HCT116 (cell line): ENCODE measurements around the gene SMARCAD1. TPM values are rescaled to one million over a fixed set of nuclear protein-coding genes. Genes with fewer than 3 reads are reported as not detected.

Experiments
- ATAC-seq: fragments of 200-7000 bp; cut with Tn5 transposase; 2 replicates; pipeline ENCODE4 v1.9.1; 2020; ENCODE audit warnings: mild to moderate bottlenecking, moderate library complexity
- Bru-seq: library from RNA; stranded (reverse); fragments of 400-500 nt; gene quantifications from one replicate; lab custom pipeline; 2021; lab: Mats Ljungman, UMichigan
- BruChase-seq, 2 experiments: library from RNA; stranded (reverse); fragments of 400-500 nt; gene quantifications; one replicate each; lab custom pipeline; 2021; lab: Mats Ljungman, UMichigan
- BruUV-seq: library from RNA; stranded (reverse); fragments of 400-500 nt; replicated peaks from 2 replicates; lab custom pipeline; 2021; lab: Mats Ljungman, UMichigan
- CTCF ChIA-PET: fragments of 300-600 bp; sonication (Branson Sonifier 250); formaldehyde crosslinking; loops from one replicate; lab custom pipeline; 2021; ENCODE audit warnings: antibody characterized with exemption; lab: Charles Lee
- POLR2A ChIA-PET: fragments of 300-600, 350-600 bp; sonication (Branson Sonifier 250); formaldehyde crosslinking; loops from one replicate; lab custom pipeline; 2021; ENCODE audit warnings: antibody characterized with exemption; lab: Charles Lee
- RAD21 ChIA-PET, 2 experiments: fragments of 300-600 bp; sonication (Branson Sonifier 250); formaldehyde crosslinking; loops; one replicate each; lab custom pipeline; 2023; ENCODE audit warnings: low total read pairs in 2 of 2; ENCODE audit not compliant: uncharacterized antibody in 2 of 2, unreplicated experiment in 2 of 2, low non-redundant PET in 1 of 2; lab: Charles Lee
- DNase-seq: peaks from one replicate; pipeline ENCODE4 v3.0.0-alpha.2; 2010; ENCODE audit warnings: low read depth, low spot score
- H2AFZ ChIP-seq: fragments of 200-600 bp; shearing (Covaris generic), sonication (generic); 2 replicates; pipeline ENCODE4 v1.6.1; 2017; ENCODE audit warnings: low read depth, mixed run types, mixed read lengths, antibody characterized with exemption, low read length; ENCODE audit not compliant: poor library complexity, severe bottlenecking
- H3K27ac ChIP-seq: 2 replicates; pipeline ENCODE4 v1.5.1; 2012; ENCODE audit warnings: low read depth, low read length
- H3K27me3 ChIP-seq: fragments of 200-600 bp; sonication (generic); 2 replicates; pipeline ENCODE4 v1.6.1; 2016; ENCODE audit warnings: mixed run types, low read length, mixed read lengths; ENCODE audit not compliant: insufficient read depth
- H3K36me3 ChIP-seq, 2 experiments: fragments of 200-500 bp in 1 of 2; fragments of 200-600 bp in 1 of 2; sonication (Bioruptor generic) in 1 of 2; sonication (generic) in 1 of 2; 2 replicates each; pipeline versions ENCODE4 v1.5.1 to v1.6.1; 2014 to 2016; ENCODE audit warnings: low read length in 2 of 2, inconsistent platforms in 1 of 2, mixed read lengths in 1 of 2, mixed run types in 1 of 2; ENCODE audit not compliant: insufficient read depth in 2 of 2, control insufficient read depth in 1 of 2
- H3K4me1 ChIP-seq, 2 experiments: fragments of 200-600 bp in 1 of 2; sonication (generic) in 1 of 2; 2 replicates each; pipeline versions ENCODE4 v1.5.1 to v1.6.1; 2012 to 2017; ENCODE audit warnings: low read length in 2 of 2, inconsistent platforms in 1 of 2, mild to moderate bottlenecking in 1 of 2, mixed read lengths in 1 of 2, mixed run types in 1 of 2, moderate library complexity in 1 of 2; ENCODE audit not compliant: insufficient read depth in 2 of 2, control insufficient read depth in 1 of 2
- H3K4me2 ChIP-seq: fragments of 200-600 bp; sonication (generic); 2 replicates; pipeline ENCODE4 v1.6.1; 2017; ENCODE audit warnings: mixed run types, low read length, mixed read lengths
- H3K4me3 ChIP-seq, 2 experiments: fragments of 200-600 bp in 1 of 2; sonication (generic) in 1 of 2; replicated peaks in 1 of 2; 2 replicates each; pipeline ENCODE4 v1.5.1; 2011 to 2016; ENCODE audit warnings: low read length in 2 of 2, control low read depth in 1 of 2, low read depth in 1 of 2, mild to moderate bottlenecking in 1 of 2, mixed read lengths in 1 of 2, mixed run types in 1 of 2
- H3K79me2 ChIP-seq: fragments of 200-600 bp; sonication (generic); 2 replicates; pipeline ENCODE4 v1.6.1; 2017; ENCODE audit warnings: mild to moderate bottlenecking, mixed run types, low read length, moderate library complexity, mixed read lengths; ENCODE audit not compliant: insufficient read depth
- H3K9ac ChIP-seq: fragments of 200-600 bp; sonication (generic); 2 replicates; pipeline ENCODE4 v1.6.1; 2016; ENCODE audit warnings: low read length, mixed read lengths
- H3K9me2 ChIP-seq: fragments of 200-600 bp; sonication (generic), shearing (Covaris generic); 2 replicates; pipeline ENCODE4 v1.6.1; 2017; ENCODE audit warnings: mixed run types, mild to moderate bottlenecking, moderate library complexity; ENCODE audit not compliant: insufficient read depth
- H3K9me3 ChIP-seq, 2 experiments: fragments of 200-500 bp in 1 of 2; fragments of 200-600 bp in 1 of 2; sonication (Bioruptor generic) in 1 of 2; sonication (generic) in 1 of 2; 2 replicates each; pipeline ENCODE4 v1.6.1; 2014 to 2017; ENCODE audit warnings: low read length in 2 of 2, mixed read lengths in 2 of 2, inconsistent platforms in 1 of 2, low read depth in 1 of 2, mild to moderate bottlenecking in 1 of 2, mixed run types in 1 of 2, moderate library complexity in 1 of 2; ENCODE audit not compliant: control insufficient read depth in 1 of 2, insufficient read depth in 1 of 2
- H4K20me1 ChIP-seq: fragments of 200-600 bp; sonication (generic), shearing (Covaris generic); 2 replicates; pipeline ENCODE4 v1.6.1; 2017; ENCODE audit warnings: mixed run types, mild to moderate bottlenecking, moderate library complexity; ENCODE audit not compliant: insufficient read depth
- CBX3 ChIP-seq: IDR thresholded peaks from 2 replicates; pipeline ENCODE4 v1.6.1; 2012; ENCODE audit warnings: low read depth
- CEBPB ChIP-seq: IDR thresholded peaks from 2 replicates; pipeline ENCODE4 v1.6.1; 2012; ENCODE audit warnings: low read depth
- EZH2phosphoT487 ChIP-seq: fragments of 200-600 bp; IDR thresholded peaks from 2 replicates; pipeline ENCODE4 v1.6.1; 2018; ENCODE audit warnings: antibody characterized with exemption, borderline replicate concordance
- FOSL1 ChIP-seq: IDR thresholded peaks from 2 replicates; pipeline ENCODE4 v1.6.1; 2012; ENCODE audit warnings: low read depth
- JUND ChIP-seq: IDR thresholded peaks from 2 replicates; pipeline ENCODE4 v1.6.1; 2012
- POLR2A ChIP-seq: IDR thresholded peaks from 2 replicates; pipeline ENCODE4 v1.7.0; 2011; ENCODE audit warnings: borderline replicate concordance; ENCODE audit not compliant: insufficient read depth, insufficient read length; ENCODE audit errors: extremely low read depth
- RAD21 ChIP-seq: IDR thresholded peaks from 2 replicates; pipeline ENCODE4 v1.6.1; 2012; ENCODE audit warnings: low read depth, mild to moderate bottlenecking
- SP1 ChIP-seq: IDR thresholded peaks from 2 replicates; pipeline ENCODE4 v1.6.1; 2012; ENCODE audit warnings: low read depth
- SRF ChIP-seq: IDR thresholded peaks from 2 replicates; pipeline ENCODE4 v1.6.1; 2012; ENCODE audit warnings: low read depth
- TCF7L2 ChIP-seq: IDR thresholded peaks from 2 replicates; pipeline ENCODE4 v1.7.0; 2011; ENCODE audit warnings: borderline replicate concordance, inconsistent platforms; ENCODE audit not compliant: insufficient read depth, insufficient read length; ENCODE audit errors: extremely low read depth
- YY1 ChIP-seq: IDR thresholded peaks from 2 replicates; pipeline ENCODE4 v1.6.1; 2011; ENCODE audit warnings: low read length, low read depth, moderate library complexity, mild to moderate bottlenecking; ENCODE audit not compliant: insufficient replicate concordance; ENCODE audit errors: extremely low read depth
- ZFX ChIP-seq: fragments of 450-650 bp; IDR thresholded peaks from 2 replicates; pipeline ENCODE4 v1.6.1; 2017
- ZNF274 ChIP-seq: fragments of 200-500 bp; sonication (Bioruptor generic); IDR thresholded peaks from 2 replicates; pipeline ENCODE4 v1.6.1; 2014; ENCODE audit warnings: mild to moderate bottlenecking, low read depth, low read length, inconsistent platforms
- intact Hi-C: fragments of 100-400 bp; cut with micrococcal nuclease; formaldehyde crosslinking; loops from 2 replicates; pipeline ENCODE4 v1.10.0; 2022
- long read RNA-seq: library from polyadenylated mRNA; unstranded; transcript quantifications from one replicate; pipeline ENCODE4 v2.0.0, GENCODE V29; 2021; ENCODE audit not compliant: unreplicated experiment
- polyA plus RNA-seq: library from polyadenylated mRNA; unstranded; fragments of >200 nt; gene quantifications from 2 replicates; pipeline ENCODE4 v1.2.1, GENCODE V29; 2012; ENCODE audit warnings: missing spikeins
- total RNA-seq: library from RNA; stranded (reverse); gene quantifications from one replicate; pipeline ENCODE4 v1.2.1, GENCODE V29; 2021; ENCODE audit not compliant: unreplicated experiment
- TF ChIP-seq, protein P1 (sequence below): IDR thresholded peaks from 2 replicates; pipeline ENCODE4 v1.6.1; 2011; ENCODE audit warnings: mild to moderate bottlenecking, low read length, moderate library complexity; ENCODE audit not compliant: insufficient replicate concordance; ENCODE audit errors: extremely low read depth
- TF ChIP-seq, protein P2 (sequence below): IDR thresholded peaks from 2 replicates; pipeline ENCODE4 v1.6.1; 2012; ENCODE audit warnings: low read depth

The SMARCAD1 gene, protein sequence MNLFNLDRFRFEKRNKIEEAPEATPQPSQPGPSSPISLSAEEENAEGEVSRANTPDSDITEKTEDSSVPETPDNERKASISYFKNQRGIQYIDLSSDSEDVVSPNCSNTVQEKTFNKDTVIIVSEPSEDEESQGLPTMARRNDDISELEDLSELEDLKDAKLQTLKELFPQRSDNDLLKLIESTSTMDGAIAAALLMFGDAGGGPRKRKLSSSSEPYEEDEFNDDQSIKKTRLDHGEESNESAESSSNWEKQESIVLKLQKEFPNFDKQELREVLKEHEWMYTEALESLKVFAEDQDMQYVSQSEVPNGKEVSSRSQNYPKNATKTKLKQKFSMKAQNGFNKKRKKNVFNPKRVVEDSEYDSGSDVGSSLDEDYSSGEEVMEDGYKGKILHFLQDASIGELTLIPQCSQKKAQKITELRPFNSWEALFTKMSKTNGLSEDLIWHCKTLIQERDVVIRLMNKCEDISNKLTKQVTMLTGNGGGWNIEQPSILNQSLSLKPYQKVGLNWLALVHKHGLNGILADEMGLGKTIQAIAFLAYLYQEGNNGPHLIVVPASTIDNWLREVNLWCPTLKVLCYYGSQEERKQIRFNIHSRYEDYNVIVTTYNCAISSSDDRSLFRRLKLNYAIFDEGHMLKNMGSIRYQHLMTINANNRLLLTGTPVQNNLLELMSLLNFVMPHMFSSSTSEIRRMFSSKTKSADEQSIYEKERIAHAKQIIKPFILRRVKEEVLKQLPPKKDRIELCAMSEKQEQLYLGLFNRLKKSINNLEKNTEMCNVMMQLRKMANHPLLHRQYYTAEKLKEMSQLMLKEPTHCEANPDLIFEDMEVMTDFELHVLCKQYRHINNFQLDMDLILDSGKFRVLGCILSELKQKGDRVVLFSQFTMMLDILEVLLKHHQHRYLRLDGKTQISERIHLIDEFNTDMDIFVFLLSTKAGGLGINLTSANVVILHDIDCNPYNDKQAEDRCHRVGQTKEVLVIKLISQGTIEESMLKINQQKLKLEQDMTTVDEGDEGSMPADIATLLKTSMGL
- total RNA-seq (33.6 TPM), Bru-seq, nascent RNA (percentile 92 among the genes with signal in this experiment), BruChase-seq, experiment 1, labeled RNA remaining after a 6-hour chase (percentile 82 among the genes with signal in this experiment), BruChase-seq, experiment 2, labeled RNA remaining after a 2-hour chase (percentile 90 among the genes with signal in this experiment)
- 8.2 and 11.6 TPM in 2 replicates for polyA plus RNA-seq
- long read RNA-seq, full-length matches to known transcripts: 25 of 51 reads
- long read RNA-seq, partial matches to known transcripts: 8 of 51 reads
- long read RNA-seq, other reads (novel, unspliced or antisense): 18 of 51 reads

DNA sequence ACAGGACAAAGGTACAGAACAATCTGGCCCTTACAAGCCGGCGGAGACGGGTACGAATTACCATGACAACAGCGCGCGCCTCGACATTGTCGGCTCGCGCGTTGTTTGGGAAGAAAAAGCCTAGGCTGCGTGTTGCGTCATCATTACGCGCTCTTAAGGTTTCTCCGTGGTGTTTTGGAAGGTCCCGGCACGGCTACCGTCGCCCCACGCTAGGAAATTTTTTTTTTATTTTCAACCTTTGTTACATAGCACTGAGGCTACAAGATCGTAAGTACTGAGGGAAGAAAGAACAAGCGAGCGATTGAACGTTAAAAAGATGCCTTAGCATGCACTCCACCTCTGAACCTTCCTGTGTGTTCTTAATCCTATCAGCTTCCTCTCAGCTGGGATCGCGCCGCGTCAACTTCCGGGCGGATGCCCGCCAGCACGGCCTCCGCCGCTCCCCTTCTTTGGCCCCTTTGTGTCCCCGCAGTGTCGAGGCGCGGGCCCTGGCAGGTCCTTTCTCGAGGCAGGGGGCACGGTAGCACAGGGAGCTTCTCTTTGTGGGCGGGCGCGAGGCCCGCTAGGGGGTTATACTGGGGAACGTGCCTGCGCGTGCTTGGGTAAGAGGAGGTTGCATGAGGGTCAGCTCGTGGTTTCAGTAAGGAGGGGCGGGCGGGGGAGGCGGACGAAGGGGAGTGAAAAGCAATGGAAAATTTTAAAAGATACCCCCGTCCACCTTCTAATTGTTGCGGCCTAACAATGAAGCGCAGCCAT is at the start of gene SMARCAD1:
TSS of gene SMARCAD1 (plus strand) at position 397 of the 756 bp plus-strand sequence. CDS start 530 bp downstream, outside the sequence.
- Histone ChIP-seq H3K4me1 (peaks cover 4 to 7% of the 10 kb centered on the region in 2 experiments; a peak in 3 of 4 replicates), H3K9me2 (no peaks in the 10 kb centered on the region), H3K9me3 (no peaks in the 10 kb centered on the region), H3K27me3 (no peaks in the 10 kb centered on the region), H3K36me3 (peaks cover 13 to 21% of the 10 kb centered on the region in 2 experiments), H3K79me2 (peaks cover 49% of the 10 kb centered on the region), H3K9ac (peak within 1 kb of the TSS; percentile 88), H3K4me3 (peak within 1 kb of the TSS; percentile 60 to 75), H3K27ac (peak within 1 kb of the TSS; percentile 67), H3K4me2 (peak within 1 kb of the TSS; percentile 66), H4K20me1 (no peaks in the 10 kb centered on the region), H2AFZ (peak within 1 kb of the TSS; percentile 64)
- BruUV-seq: TSS peak; percentile 51
- ATAC-seq (peak; percentile 92), DNase-seq (peak; percentile 95)
- ChIA-PET CTCF (no interaction called here), POLR2A (no interaction called here), RAD21 (no interaction called here)
- intact Hi-C loops: no loop called here
- no peak for TF ChIP-seq YY1
- no peak for TF ChIP-seq FOSL1
- TF ChIP-seq, protein P1, sequence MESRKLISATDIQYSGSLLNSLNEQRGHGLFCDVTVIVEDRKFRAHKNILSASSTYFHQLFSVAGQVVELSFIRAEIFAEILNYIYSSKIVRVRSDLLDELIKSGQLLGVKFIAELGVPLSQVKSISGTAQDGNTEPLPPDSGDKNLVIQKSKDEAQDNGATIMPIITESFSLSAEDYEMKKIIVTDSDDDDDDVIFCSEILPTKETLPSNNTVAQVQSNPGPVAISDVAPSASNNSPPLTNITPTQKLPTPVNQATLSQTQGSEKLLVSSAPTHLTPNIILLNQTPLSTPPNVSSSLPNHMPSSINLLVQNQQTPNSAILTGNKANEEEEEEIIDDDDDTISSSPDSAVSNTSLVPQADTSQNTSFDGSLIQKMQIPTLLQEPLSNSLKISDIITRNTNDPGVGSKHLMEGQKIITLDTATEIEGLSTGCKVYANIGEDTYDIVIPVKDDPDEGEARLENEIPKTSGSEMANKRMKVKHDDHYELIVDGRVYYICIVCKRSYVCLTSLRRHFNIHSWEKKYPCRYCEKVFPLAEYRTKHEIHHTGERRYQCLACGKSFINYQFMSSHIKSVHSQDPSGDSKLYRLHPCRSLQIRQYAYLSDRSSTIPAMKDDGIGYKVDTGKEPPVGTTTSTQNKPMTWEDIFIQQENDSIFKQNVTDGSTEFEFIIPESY: peak; percentile 93
- TF ChIP-seq CBX3: peak; percentile 60
- TF ChIP-seq RAD21: no peak
- TF ChIP-seq SRF: peak; percentile 87
- TF ChIP-seq CEBPB: peak; percentile 79
- peak; percentile 50 for TF ChIP-seq SP1
- no peak for TF ChIP-seq EZH2phosphoT487
- TF ChIP-seq ZNF274: no peak
- TF ChIP-seq, protein P2, sequence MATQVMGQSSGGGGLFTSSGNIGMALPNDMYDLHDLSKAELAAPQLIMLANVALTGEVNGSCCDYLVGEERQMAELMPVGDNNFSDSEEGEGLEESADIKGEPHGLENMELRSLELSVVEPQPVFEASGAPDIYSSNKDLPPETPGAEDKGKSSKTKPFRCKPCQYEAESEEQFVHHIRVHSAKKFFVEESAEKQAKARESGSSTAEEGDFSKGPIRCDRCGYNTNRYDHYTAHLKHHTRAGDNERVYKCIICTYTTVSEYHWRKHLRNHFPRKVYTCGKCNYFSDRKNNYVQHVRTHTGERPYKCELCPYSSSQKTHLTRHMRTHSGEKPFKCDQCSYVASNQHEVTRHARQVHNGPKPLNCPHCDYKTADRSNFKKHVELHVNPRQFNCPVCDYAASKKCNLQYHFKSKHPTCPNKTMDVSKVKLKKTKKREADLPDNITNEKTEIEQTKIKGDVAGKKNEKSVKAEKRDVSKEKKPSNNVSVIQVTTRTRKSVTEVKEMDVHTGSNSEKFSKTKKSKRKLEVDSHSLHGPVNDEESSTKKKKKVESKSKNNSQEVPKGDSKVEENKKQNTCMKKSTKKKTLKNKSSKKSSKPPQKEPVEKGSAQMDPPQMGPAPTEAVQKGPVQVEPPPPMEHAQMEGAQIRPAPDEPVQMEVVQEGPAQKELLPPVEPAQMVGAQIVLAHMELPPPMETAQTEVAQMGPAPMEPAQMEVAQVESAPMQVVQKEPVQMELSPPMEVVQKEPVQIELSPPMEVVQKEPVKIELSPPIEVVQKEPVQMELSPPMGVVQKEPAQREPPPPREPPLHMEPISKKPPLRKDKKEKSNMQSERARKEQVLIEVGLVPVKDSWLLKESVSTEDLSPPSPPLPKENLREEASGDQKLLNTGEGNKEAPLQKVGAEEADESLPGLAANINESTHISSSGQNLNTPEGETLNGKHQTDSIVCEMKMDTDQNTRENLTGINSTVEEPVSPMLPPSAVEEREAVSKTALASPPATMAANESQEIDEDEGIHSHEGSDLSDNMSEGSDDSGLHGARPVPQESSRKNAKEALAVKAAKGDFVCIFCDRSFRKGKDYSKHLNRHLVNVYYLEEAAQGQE: no peak
- peak; percentile 73 for TF ChIP-seq ZFX
- TF ChIP-seq TCF7L2: peak; percentile 24
- no peak for TF ChIP-seq JUND
- TF ChIP-seq POLR2A: no peak
